Transverse colon (tissue), 4 donors: Measurements from ENCODE around the gene PRPF40B. TPM values are rescaled to one million over a fixed set of nuclear protein-coding genes. Genes with fewer than 3 reads are reported as not detected.

Experiments used
- DNase-seq: peaks from one replicate; pipeline ENCODE4 v3.0.0-alpha.2; 2019
- H3K27ac ChIP-seq, 4 donors: fragments of 200-600 bp; sonication (generic); 2 replicates each; pipeline ENCODE4 v1.5.1; 2016 to 2018; ENCODE audit warnings: inconsistent platforms in 4 of 4
- H3K27me3 ChIP-seq: fragments of 200-600 bp; sonication (generic); 2 replicates; pipeline ENCODE4 v1.5.1; 2017; ENCODE audit warnings: inconsistent platforms
- H3K36me3 ChIP-seq, 4 donors: fragments of 200-600 bp; sonication (generic); 2 replicates each; pipeline ENCODE4 v1.5.1; 2017 to 2019; ENCODE audit warnings: inconsistent platforms in 4 of 4
- H3K4me1 ChIP-seq, 4 donors: fragments of 200-600 bp; sonication (generic); 2 replicates each; pipeline ENCODE4 v1.5.1; 2017 to 2020; ENCODE audit warnings: inconsistent platforms in 4 of 4
- H3K4me3 ChIP-seq, 4 donors: fragments of 200-600 bp; sonication (generic); 1 replicate in 1 of 4; 2 replicates in 3 of 4; pipeline versions ENCODE4 v1.5.1 to v1.6.1; 2017 to 2019; ENCODE audit warnings: inconsistent platforms in 4 of 4
- H3K9me3 ChIP-seq, 2 donors: fragments of 200-600 bp; sonication (generic); 2 replicates each; pipeline ENCODE4 v1.5.1; 2017 to 2019; ENCODE audit warnings: inconsistent platforms in 2 of 2
- EP300 ChIP-seq: sonication (generic); formaldehyde crosslinking; IDR thresholded peaks from one replicate; pipeline ENCODE4 v1.6.1; 2017; ENCODE audit warnings: antibody characterized with exemption, low read depth
- POLR2A ChIP-seq: fragments of 450-650 bp; IDR thresholded peaks from one replicate; pipeline ENCODE4 v1.6.1; 2016; ENCODE audit warnings: antibody characterized with exemption, mild to moderate bottlenecking, moderate library complexity
- POLR2AphosphoS5 ChIP-seq, 3 donors: sonication (generic); formaldehyde crosslinking; IDR thresholded peaks; one replicate each; pipeline ENCODE4 v1.6.1; 2016; ENCODE audit warnings: antibody characterized with exemption in 3 of 3
- WGBS, 2 donors: methylation state at CpG; one replicate each; pipeline ENCODE4 v1.1.5; 2018; ENCODE audit warnings: low coverage in 1 of 2; 5-methylcytosine and 5-hydroxymethylcytosine counted together
- in situ Hi-C, 4 donors: fragments of 200-750 bp; cut with MboI; loops; one replicate each; pipeline versions ENCODE4 v1.15.0 to v1.15.1; 2017; ENCODE audit warnings: low sequenced_read_pairs in 3 of 4, low pct_ligation_motif_present in 1 of 4, low pct_unique_long_range_greater_than_20kb in 1 of 4
- intact Hi-C: fragments of 100-400 bp; cut with DNase I; formaldehyde crosslinking; loops from one replicate; pipeline ENCODE4 v1.15.1; 2023; ENCODE audit warnings: low total_unique reads
- total RNA-seq, 4 donors: library from RNA; depleted of rRNA; stranded (reverse); fragments of >200 nt; gene quantifications; one replicate each; pipeline ENCODE4 v1.1.0, GENCODE V29; 2016
- TF ChIP-seq, protein P1 (sequence below), 5 experiments: fragments of 200-600 bp in 3 of 5; fragments of 450-650 bp in 2 of 5; sonication (generic) in 3 of 5; IDR thresholded peaks; 1 replicate in 2 of 5; 2 replicates in 3 of 5; pipeline ENCODE4 v1.5.1; 2016 to 2017; ENCODE audit warnings: antibody characterized with exemption in 5 of 5, inconsistent platforms in 3 of 5, mild to moderate bottlenecking in 2 of 5, moderate library complexity in 1 of 5

The PRPF40B gene
- total RNA-seq, 4 donors from 2014 or later = 3.7 to 12.7 (median 8.7) TPM

DNA sequence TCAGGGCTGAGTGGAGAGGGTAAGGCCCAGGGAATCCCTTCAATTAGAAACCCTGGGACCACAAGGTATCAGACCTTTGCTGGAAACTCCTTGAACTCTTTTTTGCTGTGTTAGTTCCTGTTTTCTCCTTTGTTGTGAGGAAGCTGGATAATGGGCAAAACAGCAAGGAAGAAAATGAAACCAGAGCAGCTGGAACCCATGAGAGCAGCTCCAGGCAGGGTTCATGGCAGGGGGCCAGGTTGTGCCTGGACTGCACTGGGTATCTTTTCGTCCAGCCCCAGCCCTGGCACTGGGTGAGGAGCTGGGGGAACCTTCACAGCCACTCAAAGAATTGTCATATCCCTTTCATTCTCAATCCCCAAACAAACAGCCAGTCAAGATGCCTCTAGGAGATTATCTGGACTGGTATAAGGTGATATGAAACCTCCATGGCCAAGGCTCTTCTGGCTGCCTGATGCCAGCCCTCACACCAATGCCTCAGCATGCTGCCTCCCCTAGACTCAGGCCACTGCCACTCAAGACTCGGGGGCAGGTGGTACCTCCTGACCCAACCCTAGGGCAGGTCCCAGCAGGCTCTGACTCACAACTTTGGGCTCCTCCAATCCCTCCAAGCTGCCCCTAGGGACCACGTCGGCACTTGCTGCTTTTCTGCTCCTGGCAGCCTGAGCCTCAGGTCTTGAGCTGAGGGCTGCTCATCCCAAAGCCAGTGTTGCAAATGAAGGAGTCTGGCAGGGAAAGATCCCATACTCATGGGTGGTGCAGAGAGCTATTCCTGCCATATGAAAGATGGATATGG, 34.4 kb upstream of the PRPF40B start:
- no peaks in the 10 kb centered on the region for H3K4me1 ChIP-seq
- in situ Hi-C loops (no loop called here), intact Hi-C loops (no loop called here)
- 79% methylated on average over 4 of the region's 4 CpGs; no CpG with 5 or more reads in 1 of the 2 donors for WGBS, 2 donors
- no peak overlapping the region for H3K27ac ChIP-seq
- no peak overlapping the region for H3K4me3 ChIP-seq
- H3K36me3 ChIP-seq = peaks cover 0 to 5% (median 0%) of the 10 kb centered on the region in 4 donors
- DNase-seq = no peak
- no peaks in the 10 kb centered on the region for H3K27me3 ChIP-seq
- no peaks in the 10 kb centered on the region for H3K9me3 ChIP-seq
- TF ChIP-seq EP300 (no peak), POLR2AphosphoS5 (IDR thresholded peaks at IDR 0.05) (no peak), POLR2A (no peak)
- TF ChIP-seq, protein P1, sequence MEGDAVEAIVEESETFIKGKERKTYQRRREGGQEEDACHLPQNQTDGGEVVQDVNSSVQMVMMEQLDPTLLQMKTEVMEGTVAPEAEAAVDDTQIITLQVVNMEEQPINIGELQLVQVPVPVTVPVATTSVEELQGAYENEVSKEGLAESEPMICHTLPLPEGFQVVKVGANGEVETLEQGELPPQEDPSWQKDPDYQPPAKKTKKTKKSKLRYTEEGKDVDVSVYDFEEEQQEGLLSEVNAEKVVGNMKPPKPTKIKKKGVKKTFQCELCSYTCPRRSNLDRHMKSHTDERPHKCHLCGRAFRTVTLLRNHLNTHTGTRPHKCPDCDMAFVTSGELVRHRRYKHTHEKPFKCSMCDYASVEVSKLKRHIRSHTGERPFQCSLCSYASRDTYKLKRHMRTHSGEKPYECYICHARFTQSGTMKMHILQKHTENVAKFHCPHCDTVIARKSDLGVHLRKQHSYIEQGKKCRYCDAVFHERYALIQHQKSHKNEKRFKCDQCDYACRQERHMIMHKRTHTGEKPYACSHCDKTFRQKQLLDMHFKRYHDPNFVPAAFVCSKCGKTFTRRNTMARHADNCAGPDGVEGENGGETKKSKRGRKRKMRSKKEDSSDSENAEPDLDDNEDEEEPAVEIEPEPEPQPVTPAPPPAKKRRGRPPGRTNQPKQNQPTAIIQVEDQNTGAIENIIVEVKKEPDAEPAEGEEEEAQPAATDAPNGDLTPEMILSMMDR (IDR thresholded peaks at IDR 0.05) = no peak

DNA sequence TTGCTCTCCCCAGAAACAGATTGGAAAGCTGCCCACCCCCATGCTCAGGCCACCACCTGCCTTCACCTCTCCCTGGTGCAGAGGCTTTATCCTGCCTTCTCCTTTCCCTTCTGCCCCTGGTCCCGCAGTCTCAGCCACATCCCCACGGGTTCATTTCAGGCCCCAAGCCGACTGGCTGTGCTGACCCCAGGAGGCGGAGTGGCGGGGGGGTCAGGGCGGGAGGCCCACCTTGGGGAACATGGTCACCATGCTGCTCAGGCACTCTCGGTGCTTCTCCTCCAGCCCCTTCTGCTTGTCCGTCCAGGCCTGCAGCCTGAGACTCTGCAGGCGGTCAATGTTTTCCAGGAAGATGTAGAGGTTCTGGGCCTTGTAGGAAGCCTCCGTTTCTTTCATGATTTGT, 24.8 kb upstream of the PRPF40B start:
- H3K36me3 ChIP-seq = no peaks in the 10 kb centered on the region
- in situ Hi-C loops = no loop called here
- no peak overlapping the region for H3K4me3 ChIP-seq
- TF ChIP-seq EP300 = no peak
- no peak for TF ChIP-seq POLR2AphosphoS5 (IDR thresholded peaks at IDR 0.05)
- TF ChIP-seq, protein P1 (IDR thresholded peaks at IDR 0.05) = no peak
- TF ChIP-seq POLR2A = no peak
- no peak for DNase-seq
- intact Hi-C loops = no loop called here
- H3K4me1 ChIP-seq = no peaks in the 10 kb centered on the region
- no peaks in the 10 kb centered on the region for H3K27me3 ChIP-seq
- H3K27ac ChIP-seq = no peak overlapping the region
- 88% methylated on average over 10 of the region's 10 CpGs; no CpG with 5 or more reads in 1 of the 2 donors for WGBS, 2 donors
- no peaks in the 10 kb centered on the region for H3K9me3 ChIP-seq

DNA sequence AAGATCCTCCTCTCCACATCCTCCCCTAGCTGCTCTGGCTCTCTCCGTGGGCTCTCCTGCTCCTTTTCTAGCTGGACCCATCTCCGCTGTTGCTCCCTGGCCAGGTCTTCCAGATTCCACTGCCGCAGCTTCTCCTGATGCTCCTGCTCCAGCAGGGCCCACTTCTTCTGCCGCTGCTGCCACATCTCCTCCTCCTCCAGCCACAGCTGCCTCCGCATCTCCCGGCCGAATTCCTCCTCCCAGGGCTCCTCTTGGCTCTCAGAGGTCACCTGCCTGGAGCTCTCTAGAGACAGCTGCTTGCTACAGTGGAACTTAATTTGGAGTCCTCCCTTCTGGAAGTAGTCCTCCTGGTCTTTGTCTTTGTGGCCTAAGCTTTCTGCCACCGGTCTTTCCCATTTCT, 23.4 kb upstream of the PRPF40B start:
- in situ Hi-C loops (no loop called here), intact Hi-C loops (no loop called here)
- Histone ChIP-seq H3K36me3 (no peaks in the 10 kb centered on the region), H3K4me3 (no peak overlapping the region), H3K27ac (no peak overlapping the region), H3K27me3 (no peaks in the 10 kb centered on the region), H3K4me1 (no peaks in the 10 kb centered on the region), H3K9me3 (no peaks in the 10 kb centered on the region)
- DNase-seq = no peak
- WGBS, 2 donors = 90 to 97% methylated on average over 6 to 8 of the region's 8 CpGs
- TF ChIP-seq, protein P1 (IDR thresholded peaks at IDR 0.05) = no peak
- no peak for TF ChIP-seq EP300
- TF ChIP-seq POLR2A = no peak
- no peak for TF ChIP-seq POLR2AphosphoS5 (IDR thresholded peaks at IDR 0.05)

DNA sequence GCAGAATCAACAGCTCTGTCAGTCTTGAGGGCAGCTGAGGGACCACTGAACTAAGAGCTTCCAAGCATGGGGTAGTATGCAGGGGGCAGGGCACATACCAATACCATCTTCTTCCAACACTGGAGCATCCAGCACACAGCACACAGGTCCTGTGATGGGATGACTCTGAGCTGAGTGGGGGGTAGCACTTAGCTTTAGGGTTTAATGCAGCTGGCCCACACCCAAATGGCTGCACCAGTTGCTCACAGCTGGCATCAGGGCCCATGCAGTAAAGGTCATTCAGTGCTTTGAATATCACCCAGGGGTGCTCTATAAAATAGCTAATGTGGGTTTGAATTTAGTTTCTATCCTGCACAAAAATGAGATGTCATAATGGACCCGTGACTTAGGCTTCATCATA, 19.6 kb upstream of the PRPF40B start:
- intact Hi-C loops = no loop called here

More for the DNA sequence above, 19.6 kb upstream of the PRPF40B start:
- DNase-seq = no peak
- H3K9me3 ChIP-seq = no peaks in the 10 kb centered on the region
- H3K36me3 ChIP-seq = no peaks in the 10 kb centered on the region
- TF ChIP-seq EP300 = no peak
- TF ChIP-seq, protein P1 (IDR thresholded peaks at IDR 0.05) = no peak
- no peak for TF ChIP-seq POLR2A
- TF ChIP-seq POLR2AphosphoS5 (IDR thresholded peaks at IDR 0.05) = no peak
- no peak overlapping the region for H3K27ac ChIP-seq
- H3K27me3 ChIP-seq = peaks cover 3% of the 10 kb centered on the region
- 87% methylated on average over 1 of the region's 1 CpG; no CpG with 5 or more reads in 1 of the 2 donors for WGBS, 2 donors
- in situ Hi-C loops = no loop called here
- H3K4me3 ChIP-seq = no peak overlapping the region
- H3K4me1 ChIP-seq = no peaks in the 10 kb centered on the region
